Activated CD8-positive, alpha-beta memory T cell treated with anti-CD3 and anti-CD28 coated beads for 4 hours (primary cell): ENCODE results near the gene TTR.

Experiments used
- DNase-seq, 2 donors: peaks; one replicate each; pipeline ENCODE4 v3.0.0-alpha.2; 2020; ENCODE audit warnings: low read depth in 2 of 2

The TTR gene

GRCh38 chr18:31579375-31579774 is 12.3 kb upstream of the TTR start:
- no peak for DNase-seq

- DNase-seq = no peak
Observed at GRCh38 chr18:31581498-31582197, 10.0 kb upstream of the TTR start.

- no peak for DNase-seq
Observed at GRCh38 chr18:31583185-31583854, 8.4 kb upstream of the TTR start.

GRCh38 chr18:31585991-31586390 is 5.7 kb upstream of the TTR start:
- no peak for DNase-seq

- no peak for DNase-seq
Observed at GRCh38 chr18:31586616-31587015, 5.1 kb upstream of the TTR start.

GRCh38 chr18:31587529-31587928 is 4.1 kb upstream of the TTR start:
- no peak for DNase-seq

GRCh38 chr18:31590570-31590969 is 1.1 kb upstream of the TTR start:
- no peak for DNase-seq

GRCh38 chr18:31591113-31591512 is 564 bp upstream of the TTR start:
- DNase-seq = no peak

- DNase-seq = no peak
Observed at GRCh38 chr18:31592506-31593157, 955 bp downstream of the TTR start.

GRCh38 chr18:31595121-31595771 is 3.6 kb downstream of the TTR start:
- DNase-seq = no peak

- DNase-seq = no peak
Observed at GRCh38 chr18:31596081-31596872, 4.6 kb downstream of the TTR start.

- no peak for DNase-seq
Observed at GRCh38 chr18:31598021-31598805, 6.5 kb downstream of the TTR start.

- DNase-seq = no peak
Observed at GRCh38 chr18:31603315-31603714, 11.6 kb downstream of the TTR start.

GRCh38 chr18:31606265-31606664 is 14.6 kb downstream of the TTR start:
- no peak for DNase-seq

- no peak for DNase-seq
Observed at GRCh38 chr18:31607384-31607783, 15.7 kb downstream of the TTR start.

GRCh38 chr18:31609886-31610285 is 18.2 kb downstream of the TTR start:
- DNase-seq = no peak

GRCh38 chr18:31610286-31611205 is 18.9 kb downstream of the TTR start:
- DNase-seq = no peak

GRCh38 chr18:31611511-31611910 is 19.8 kb downstream of the TTR start:
- DNase-seq = no peak

- no peak for DNase-seq
Observed at GRCh38 chr18:31612124-31612523, 20.4 kb downstream of the TTR start.

GRCh38 chr18:31614044-31614443 is 22.4 kb downstream of the TTR start:
- DNase-seq = no peak
